B cell (primary cell): ENCODE results near the gene ADAMTS20. TPM values are rescaled to one million over a fixed set of nuclear protein-coding genes. Genes with fewer than 3 reads are reported as not detected.

Source experiments
- ATAC-seq: fragments of 200-7000 bp; cut with Tn5 transposase; one replicate; pipeline ENCODE4 v1.10.0; 2021; ENCODE audit warnings: low read depth, mild to moderate bottlenecking, moderate number of reproducible peaks, moderate library complexity
- CTCF ChIA-PET: fragments of 350-600 bp; sonication (Branson Sonifier 250); formaldehyde crosslinking; loops from one replicate; lab custom pipeline; 2021; ENCODE audit warnings: antibody characterized with exemption, inconsistent platforms; lab: Charles Lee
- POLR2A ChIA-PET: fragments of 350-600 bp; sonication (Branson Sonifier 250); formaldehyde crosslinking; loops from one replicate; lab custom pipeline; 2021; ENCODE audit warnings: antibody characterized with exemption; lab: Charles Lee
- DNase-seq: peaks from one replicate; pipeline ENCODE4 v3.0.0; 2013
- H2AFZ ChIP-seq: 2 replicates; pipeline ENCODE4 v1.6.1; 2012; ENCODE audit warnings: mild to moderate bottlenecking, low read depth, low read length; ENCODE audit not compliant: insufficient read depth, poor library complexity, severe bottlenecking
- H3K27ac ChIP-seq, 2 donors: 1 replicate in 1 of 2; 2 replicates in 1 of 2; pipeline ENCODE4 v1.5.1; 2012 to 2013; ENCODE audit warnings: low read length in 2 of 2, mild to moderate bottlenecking in 2 of 2, moderate library complexity in 1 of 2
- H3K27me3 ChIP-seq, 4 experiments: fragments of 200-600 bp in 1 of 4; sonication (generic) in 1 of 4; replicated peaks in 1 of 4; 1 replicate in 2 of 4; 2 replicates in 2 of 4; pipeline versions ENCODE4 v1.6.1 to v1.7.0; 2013 to 2016; ENCODE audit warnings: low read length in 3 of 4, mild to moderate bottlenecking in 2 of 4, mixed read lengths in 1 of 4, moderate library complexity in 1 of 4; ENCODE audit not compliant: insufficient read depth in 4 of 4, control insufficient read depth in 3 of 4; ENCODE audit errors: control extremely low read depth in 1 of 4
- H3K36me3 ChIP-seq, 2 experiments: replicated peaks in 1 of 2; 1 replicate in 1 of 2; 2 replicates in 1 of 2; pipeline versions ENCODE4 v1.6.1 to v1.7.1; 2013; ENCODE audit warnings: low read length in 1 of 2; ENCODE audit not compliant: insufficient read depth in 2 of 2, control insufficient read depth in 1 of 2; ENCODE audit errors: control extremely low read depth in 1 of 2, extremely low read depth in 1 of 2
- H3K4me1 ChIP-seq, 2 donors: fragments of 200-600 bp in 1 of 2; sonication (generic) in 1 of 2; 1 replicate in 1 of 2; 2 replicates in 1 of 2; pipeline versions ENCODE4 v1.5.1 to v1.6.1; 2013 to 2017; ENCODE audit warnings: low read length in 2 of 2; ENCODE audit not compliant: control insufficient read depth in 2 of 2, insufficient read depth in 2 of 2
- H3K4me2 ChIP-seq: replicated peaks from 2 replicates; pipeline ENCODE3; 2012; ENCODE audit warnings: mild to moderate bottlenecking, low read depth, low read length; ENCODE audit not compliant: poor library complexity, severe bottlenecking
- H3K4me3 ChIP-seq, 5 experiments: fragments of 200-600 bp in 1 of 5; sonication (generic) in 1 of 5; 1 replicate in 3 of 5; 2 replicates in 2 of 5; pipeline versions ENCODE4 v1.5.1 to v1.7.0; 2011 to 2016; ENCODE audit warnings: low read length in 4 of 5, mild to moderate bottlenecking in 4 of 5, low read depth in 2 of 5, control low read depth in 1 of 5, moderate library complexity in 1 of 5; ENCODE audit not compliant: insufficient read depth in 1 of 5; ENCODE audit errors: control extremely low read depth in 1 of 5, extremely low read depth in 1 of 5
- H3K79me2 ChIP-seq: fragments of 200-600 bp; sonication (generic); one replicate; pipeline ENCODE4 v1.6.0; 2016; ENCODE audit warnings: low read length; ENCODE audit not compliant: control insufficient read depth, insufficient read depth
- H3K9ac ChIP-seq: fragments of 200-600 bp; sonication (generic); 2 replicates; pipeline ENCODE4 v1.6.1; 2017; ENCODE audit warnings: mild to moderate bottlenecking, low read length, moderate library complexity
- H3K9me3 ChIP-seq, 3 donors: one replicate each; pipeline versions ENCODE4 v1.6.1 to v1.7.1; 2013; ENCODE audit warnings: low read length in 2 of 3; ENCODE audit not compliant: control insufficient read depth in 2 of 3, insufficient read depth in 1 of 3; ENCODE audit errors: control extremely low read depth in 1 of 3
- H4K20me1 ChIP-seq: 2 replicates; pipeline ENCODE4 v1.6.0; 2012; ENCODE audit warnings: mild to moderate bottlenecking, low read length; ENCODE audit not compliant: insufficient read depth, control insufficient read depth, poor library complexity, severe bottlenecking
- H3K27ac Mint-ChIP-seq: one replicate; pipeline ENCODE4 v1.8.0; 2021; ENCODE audit warnings: mixed read lengths
- H3K27me3 Mint-ChIP-seq: one replicate; pipeline ENCODE4 v1.8.0; 2021; ENCODE audit warnings: mixed read lengths
- H3K4me1 Mint-ChIP-seq: one replicate; pipeline ENCODE4 v1.8.0; 2021; ENCODE audit warnings: mixed read lengths
- H3K4me3 Mint-ChIP-seq: one replicate; pipeline ENCODE4 v1.8.0; 2021; ENCODE audit warnings: mixed read lengths
- H3K9me3 Mint-ChIP-seq: one replicate; pipeline ENCODE4 v1.8.0; 2022; ENCODE audit warnings: mixed read lengths; ENCODE audit not compliant: insufficient read depth
- EZH2 ChIP-seq: IDR thresholded peaks from 2 replicates; pipeline ENCODE4 v1.6.1; 2012; ENCODE audit warnings: borderline replicate concordance, low read depth, mild to moderate bottlenecking, moderate library complexity, low read length; ENCODE audit not compliant: insufficient read depth, poor library complexity, severe bottlenecking
- WGBS: methylation state at CpG from one replicate; pipeline ENCODE4 v1.1.5; 2013; ENCODE audit warnings: missing lambda C conversion rate; ENCODE audit not compliant: insufficient coverage; 5-methylcytosine and 5-hydroxymethylcytosine counted together
- intact Hi-C: fragments of 100-400 bp; cut with micrococcal nuclease; formaldehyde crosslinking; loops from one replicate; pipeline ENCODE4 v1.10.0; 2022
- polyA plus RNA-seq: library from polyadenylated mRNA; depleted of rRNA; stranded (reverse); fragments of >200 nt; gene quantifications from 2 replicates; pipeline ENCODE4 v1.2.3, GENCODE V29; 2012
- total RNA-seq, 2 donors: library from RNA; stranded (reverse); fragments of 120-200 nt in 1 of 2; gene quantifications; 1 replicate in 1 of 2; 2 replicates in 1 of 2; pipeline versions ENCODE4 v1.2.3 to v1.2.4, GENCODE V29; 2013 to 2022
- TF ChIP-seq, protein P1 (sequence below): fragments of 200-600 bp; IDR thresholded peaks from one replicate; pipeline ENCODE4 v1.8.0; 2022; ENCODE audit warnings: antibody characterized with exemption, mild to moderate bottlenecking

ADAMTS20 gene
- total and polyA plus RNA-seq, 2 donors (not counting 1 experiment from before 2014, with no cell fraction given): not detected

DNA sequence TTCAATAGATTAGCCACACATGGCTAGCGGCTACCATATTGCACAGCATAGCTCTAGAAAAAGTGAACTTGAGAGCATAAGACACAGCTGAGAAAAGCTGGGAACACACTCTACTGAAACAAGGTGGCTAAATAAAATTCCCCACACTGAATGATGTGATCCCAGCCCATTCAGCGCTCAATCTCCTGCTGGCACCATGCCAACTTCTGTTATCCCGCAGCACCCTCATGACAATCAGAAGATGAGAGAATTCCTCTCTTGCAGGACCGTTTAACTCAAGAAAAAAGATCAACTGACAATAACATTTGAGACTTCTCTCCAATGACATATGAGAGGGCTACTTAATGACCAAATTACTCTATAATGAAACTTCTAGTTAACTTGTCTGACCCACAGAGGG lies 115.4 kb downstream of the ADAMTS20 start:
- Histone ChIP-seq H3K4me2 (no peak overlapping the region), H3K79me2 (no peaks in the 10 kb centered on the region), H3K9me3 (no peaks in the 10 kb centered on the region), H3K9ac (no peak overlapping the region), H3K4me3 (no peak overlapping the region), H3K36me3 (no peaks in the 10 kb centered on the region), H2AFZ (no peak overlapping the region), H4K20me1 (no peaks in the 10 kb centered on the region), H3K27me3 (no peaks in the 10 kb centered on the region), H3K27ac (no peak overlapping the region), H3K4me1 (no peaks in the 10 kb centered on the region)
- ChIA-PET CTCF (no interaction called here), POLR2A (no interaction called here)
- H3K27me3 Mint-ChIP-seq: no peaks in the 10 kb centered on the region
- no peak for TF ChIP-seq EZH2
- TF ChIP-seq, protein P1, sequence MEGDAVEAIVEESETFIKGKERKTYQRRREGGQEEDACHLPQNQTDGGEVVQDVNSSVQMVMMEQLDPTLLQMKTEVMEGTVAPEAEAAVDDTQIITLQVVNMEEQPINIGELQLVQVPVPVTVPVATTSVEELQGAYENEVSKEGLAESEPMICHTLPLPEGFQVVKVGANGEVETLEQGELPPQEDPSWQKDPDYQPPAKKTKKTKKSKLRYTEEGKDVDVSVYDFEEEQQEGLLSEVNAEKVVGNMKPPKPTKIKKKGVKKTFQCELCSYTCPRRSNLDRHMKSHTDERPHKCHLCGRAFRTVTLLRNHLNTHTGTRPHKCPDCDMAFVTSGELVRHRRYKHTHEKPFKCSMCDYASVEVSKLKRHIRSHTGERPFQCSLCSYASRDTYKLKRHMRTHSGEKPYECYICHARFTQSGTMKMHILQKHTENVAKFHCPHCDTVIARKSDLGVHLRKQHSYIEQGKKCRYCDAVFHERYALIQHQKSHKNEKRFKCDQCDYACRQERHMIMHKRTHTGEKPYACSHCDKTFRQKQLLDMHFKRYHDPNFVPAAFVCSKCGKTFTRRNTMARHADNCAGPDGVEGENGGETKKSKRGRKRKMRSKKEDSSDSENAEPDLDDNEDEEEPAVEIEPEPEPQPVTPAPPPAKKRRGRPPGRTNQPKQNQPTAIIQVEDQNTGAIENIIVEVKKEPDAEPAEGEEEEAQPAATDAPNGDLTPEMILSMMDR: no peak
- H3K9me3 Mint-ChIP-seq: no peaks in the 10 kb centered on the region
- 94% methylated on average over 4 of the region's 4 CpGs for WGBS
- no peak for ATAC-seq
- H3K4me1 Mint-ChIP-seq: no peaks in the 10 kb centered on the region
- H3K27ac Mint-ChIP-seq: no peak overlapping the region
- intact Hi-C loops: no loop called here
- no peak for DNase-seq
- H3K4me3 Mint-ChIP-seq: no peak overlapping the region

DNA sequence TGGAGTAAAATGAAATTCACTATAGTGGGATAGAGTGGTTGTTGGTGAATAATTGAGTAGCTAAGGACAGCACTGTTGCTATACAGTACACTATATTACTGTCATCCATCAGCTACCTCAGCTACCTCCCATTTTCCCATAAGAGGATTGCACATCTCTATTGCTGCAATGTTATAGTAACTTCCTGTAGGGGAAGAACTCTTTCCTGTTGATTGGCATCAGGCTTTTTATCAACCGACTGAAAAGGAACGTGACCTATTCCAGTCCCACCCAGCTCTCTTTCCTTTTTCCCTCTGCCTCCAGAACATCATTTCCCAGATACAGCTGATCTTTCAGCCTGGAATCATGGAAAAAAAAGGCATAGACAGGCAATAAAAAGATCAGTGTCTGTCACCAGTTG lies 117.4 kb downstream of the ADAMTS20 start:
- Histone ChIP-seq H3K36me3 (no peaks in the 10 kb centered on the region), H3K9ac (no peak overlapping the region), H3K27me3 (no peaks in the 10 kb centered on the region), H4K20me1 (no peaks in the 10 kb centered on the region), H3K79me2 (no peaks in the 10 kb centered on the region), H3K27ac (no peak overlapping the region), H3K4me1 (no peaks in the 10 kb centered on the region), H2AFZ (no peak overlapping the region), H3K9me3 (no peaks in the 10 kb centered on the region), H3K4me3 (no peak overlapping the region), H3K4me2 (no peak overlapping the region)
- ATAC-seq (no peak), DNase-seq (no peak)
- ChIA-PET POLR2A (no interaction called here), CTCF (interaction anchor here (0.8 to 2.0 kb wide), 2 partner anchors 9 to 12 kb away, joined by 4 to 8 read pairs; no protein-coding TSS in a partner anchor)
- Mint-ChIP-seq H3K9me3 (no peaks in the 10 kb centered on the region), H3K4me1 (no peaks in the 10 kb centered on the region), H3K27ac (no peak overlapping the region), H3K4me3 (no peak overlapping the region), H3K27me3 (no peaks in the 10 kb centered on the region)
- no CpG with 5 or more reads among the region's 2 CpGs for WGBS
- intact Hi-C loops: no loop called here
- TF ChIP-seq, protein P1: no peak
